Activated CD4-positive, alpha-beta T cell treated with anti-CD3 and anti-CD28 coated beads for 36 hours (primary cell): ENCODE data around the gene NCAPD3. TPM values are rescaled to one million over a fixed set of nuclear protein-coding genes. Genes with fewer than 3 reads are reported as not detected.

Source experiments
- ATAC-seq: fragments of 200-7000 bp; cut with Tn5 transposase; one replicate; pipeline ENCODE4 v1.10.0; 2021; ENCODE audit warnings: mild to moderate bottlenecking, moderate library complexity
- CTCF ChIA-PET: fragments of 350-600 bp; sonication (Branson Sonifier 250); formaldehyde crosslinking; loops from one replicate; lab custom pipeline; 2021; ENCODE audit warnings: antibody characterized with exemption; lab: Charles Lee
- POLR2A ChIA-PET: fragments of 350-600 bp; sonication (Branson Sonifier 250); formaldehyde crosslinking; loops from one replicate; lab custom pipeline; 2021; ENCODE audit warnings: antibody characterized with exemption, inconsistent platforms; lab: Charles Lee
- DNase-seq: peaks from one replicate; pipeline ENCODE4 v3.0.0-alpha.2; 2020
- H3K27ac Mint-ChIP-seq: one replicate; pipeline ENCODE4 v1.8.0; 2021; ENCODE audit warnings: mixed read lengths
- H3K27me3 Mint-ChIP-seq: one replicate; pipeline ENCODE4 v1.8.0; 2021; ENCODE audit warnings: mixed read lengths
- H3K36me3 Mint-ChIP-seq: one replicate; pipeline ENCODE4 v1.8.0; 2021; ENCODE audit warnings: low read depth, mixed read lengths
- H3K4me1 Mint-ChIP-seq: one replicate; pipeline ENCODE4 v1.8.0; 2021; ENCODE audit warnings: mixed read lengths
- H3K4me3 Mint-ChIP-seq: one replicate; pipeline ENCODE4 v1.8.0; 2021; ENCODE audit warnings: mild to moderate bottlenecking, moderate library complexity, mixed read lengths
- H3K9me3 Mint-ChIP-seq: one replicate; pipeline ENCODE4 v1.8.0; 2021; ENCODE audit warnings: low read depth, mixed read lengths
- intact Hi-C, 2 experiments: fragments of 100-400 bp; cut with DNase I in 1 of 2; cut with micrococcal nuclease in 1 of 2; formaldehyde crosslinking; loops; one replicate each; pipeline versions ENCODE4 v1.14.2 to v1.15.1; 2022 to 2024; cut with DNase I, micrococcal nuclease
- total RNA-seq, 2 experiments: library from RNA; stranded (reverse); gene quantifications; one replicate each; pipeline ENCODE4 v1.2.3, GENCODE V29; 2021

The NCAPD3 gene
- total RNA-seq, 2 experiments from 2014 or later: 78.9 to 92.1 TPM

- ATAC-seq: no peak
- H3K4me3 Mint-ChIP-seq: no peak overlapping the region
- DNase-seq: no peak
- CTCF ChIA-PET: interaction anchor here (0.8 to 1.9 kb wide), 2 partner anchors 15 to 22 kb away, joined by 3 to 8 read pairs; no protein-coding TSS in a partner anchor
- no peaks in the 10 kb centered on the region for H3K27me3 Mint-ChIP-seq
- H3K36me3 Mint-ChIP-seq: peaks cover 7% of the 10 kb centered on the region
- H3K9me3 Mint-ChIP-seq: no peaks in the 10 kb centered on the region
- intact Hi-C loops: no loop called here
- no peaks in the 10 kb centered on the region for H3K4me1 Mint-ChIP-seq
- POLR2A ChIA-PET: no interaction called here
- H3K27ac Mint-ChIP-seq: no peak overlapping the region
Measured at GRCh38 chr11:134240592-134240991, 16.8 kb upstream of the NCAPD3 start.

GRCh38 chr11:134238956-134239355, 15.2 kb upstream of the NCAPD3 start:
- H3K4me3 Mint-ChIP-seq: no peak overlapping the region
- peaks cover 8% of the 10 kb centered on the region for H3K36me3 Mint-ChIP-seq
- intact Hi-C loops: no loop called here
- no peak overlapping the region for H3K27ac Mint-ChIP-seq
- H3K9me3 Mint-ChIP-seq: no peaks in the 10 kb centered on the region
- no peaks in the 10 kb centered on the region for H3K4me1 Mint-ChIP-seq
- ATAC-seq: no peak
- no peak for DNase-seq
- H3K27me3 Mint-ChIP-seq: no peaks in the 10 kb centered on the region
- POLR2A ChIA-PET: interaction anchor here (0.8 kb wide), 1 partner anchor 15 kb away, joined by 3 read pairs; the partner anchor contains the start of gene ACAD8
- CTCF ChIA-PET: no interaction called here

GRCh38 chr11:134237557-134237922, 13.8 kb upstream of the NCAPD3 start:
- Mint-ChIP-seq H3K9me3 (no peaks in the 10 kb centered on the region), H3K27me3 (no peaks in the 10 kb centered on the region), H3K4me1 (peaks cover 4% of the 10 kb centered on the region), H3K4me3 (no peak overlapping the region), H3K27ac (no peak overlapping the region), H3K36me3 (peaks cover 7% of the 10 kb centered on the region)
- ChIA-PET CTCF (no interaction called here), POLR2A (no interaction called here)
- DNase-seq: no peak
- intact Hi-C loops: no loop called here
- no peak for ATAC-seq

GRCh38 chr11:134236834-134237556, 13.2 kb upstream of the NCAPD3 start:
- Mint-ChIP-seq H3K4me1 (peaks cover 6% of the 10 kb centered on the region), H3K9me3 (no peaks in the 10 kb centered on the region), H3K4me3 (no peak overlapping the region), H3K27ac (no peak overlapping the region), H3K36me3 (peaks cover 7% of the 10 kb centered on the region), H3K27me3 (no peaks in the 10 kb centered on the region)
- DNase-seq (no peak), ATAC-seq (no peak)
- POLR2A ChIA-PET: no interaction called here
- intact Hi-C loops: no loop called here
- CTCF ChIA-PET: interaction anchor here (0.8 kb wide), 1 partner anchor 14 kb away, joined by 4 read pairs; no protein-coding TSS in a partner anchor

GRCh38 chr11:134235399-134235798, 11.6 kb upstream of the NCAPD3 start:
- no peaks in the 10 kb centered on the region for H3K27me3 Mint-ChIP-seq
- no peaks in the 10 kb centered on the region for H3K9me3 Mint-ChIP-seq
- peaks cover 11% of the 10 kb centered on the region for H3K36me3 Mint-ChIP-seq
- intact Hi-C loops: no loop called here
- no peak overlapping the region for H3K27ac Mint-ChIP-seq
- CTCF ChIA-PET: no interaction called here
- H3K4me1 Mint-ChIP-seq: peaks cover 18% of the 10 kb centered on the region
- POLR2A ChIA-PET: no interaction called here
- DNase-seq (no peak), ATAC-seq (no peak)
- no peak overlapping the region for H3K4me3 Mint-ChIP-seq

GRCh38 chr11:134233729-134234179, 10.0 kb upstream of the NCAPD3 start:
- H3K36me3 Mint-ChIP-seq: peaks cover 8% of the 10 kb centered on the region
- intact Hi-C loops: no loop called here
- no peaks in the 10 kb centered on the region for H3K9me3 Mint-ChIP-seq
- ATAC-seq: no peak
- no peak overlapping the region for H3K27ac Mint-ChIP-seq
- ChIA-PET POLR2A (interaction anchor here (0.9 kb wide), 1 partner anchor 15 kb away, joined by 3 read pairs; no protein-coding TSS in a partner anchor), CTCF (interaction anchor here (0.6 to 2.1 kb wide), 4 partner anchors 9 to 21 kb away, joined by 3 to 8 read pairs (median 3); partner anchors contain the start of gene VPS26B)
- no peak overlapping the region for H3K4me3 Mint-ChIP-seq
- DNase-seq: no peak
- peaks cover 33% of the 10 kb centered on the region for H3K4me1 Mint-ChIP-seq
- no peaks in the 10 kb centered on the region for H3K27me3 Mint-ChIP-seq

GRCh38 chr11:134231958-134232659, 8.3 kb upstream of the NCAPD3 start:
- Mint-ChIP-seq H3K36me3 (peaks cover 8% of the 10 kb centered on the region), H3K4me3 (no peak overlapping the region), H3K27me3 (no peaks in the 10 kb centered on the region), H3K4me1 (peaks cover 50% of the 10 kb centered on the region), H3K9me3 (no peaks in the 10 kb centered on the region), H3K27ac (no peak overlapping the region)
- CTCF ChIA-PET: no interaction called here
- intact Hi-C loops: no loop called here
- no peak for DNase-seq
- no peak for ATAC-seq
- POLR2A ChIA-PET: no interaction called here

GRCh38 chr11:134230339-134230738, 6.6 kb upstream of the NCAPD3 start:
- Mint-ChIP-seq H3K36me3 (peaks cover 5% of the 10 kb centered on the region), H3K27ac (no peak overlapping the region), H3K4me3 (no peak overlapping the region), H3K27me3 (no peaks in the 10 kb centered on the region), H3K9me3 (no peaks in the 10 kb centered on the region), H3K4me1 (peaks cover 65% of the 10 kb centered on the region)
- ChIA-PET CTCF (no interaction called here), POLR2A (no interaction called here)
- ATAC-seq (no peak), DNase-seq (no peak)
- intact Hi-C loops: no loop called here

GRCh38 chr11:134229126-134229790, 5.5 kb upstream of the NCAPD3 start:
- CTCF ChIA-PET: interaction anchor here (0.7 to 1.5 kb wide), 6 partner anchors 14 to 380 kb away, joined by 3 to 5 read pairs (median 3); partner anchors contain the start of gene GLB1L3

GRCh38 chr11:134228625-134229024, 4.9 kb upstream of the NCAPD3 start:
- Mint-ChIP-seq H3K4me1 (peaks cover 65% of the 10 kb centered on the region), H3K4me3 (no peak overlapping the region), H3K27ac (no peak overlapping the region), H3K27me3 (no peaks in the 10 kb centered on the region), H3K36me3 (peaks cover 6% of the 10 kb centered on the region), H3K9me3 (no peaks in the 10 kb centered on the region)
- ATAC-seq (peak; percentile 4), DNase-seq (peak; percentile 64)
- intact Hi-C loops: no loop called here
- CTCF ChIA-PET: interaction anchor here (0.7 to 1.5 kb wide), 4 partner anchors 14 to 48 kb away, joined by 3 to 5 read pairs (median 4); partner anchors contain the start of gene GLB1L3
- POLR2A ChIA-PET: no interaction called here

More at GRCh38 chr11:134229126-134229790, 5.5 kb upstream of the NCAPD3 start:
- ATAC-seq (no peak), DNase-seq (no peak)
- no peaks in the 10 kb centered on the region for H3K9me3 Mint-ChIP-seq
- no peak overlapping the region for H3K27ac Mint-ChIP-seq
- intact Hi-C loops: no loop called here
- H3K27me3 Mint-ChIP-seq: no peaks in the 10 kb centered on the region
- H3K36me3 Mint-ChIP-seq: peaks cover 5% of the 10 kb centered on the region
- H3K4me1 Mint-ChIP-seq: peaks cover 65% of the 10 kb centered on the region
- POLR2A ChIA-PET: no interaction called here
- no peak overlapping the region for H3K4me3 Mint-ChIP-seq

- ChIA-PET CTCF (interaction anchor here (0.8 to 2.2 kb wide), 5 partner anchors 13 to 78 kb away, joined by 3 to 8 read pairs (median 4); no protein-coding TSS in a partner anchor), POLR2A (no interaction called here)
- no peaks in the 10 kb centered on the region for H3K27me3 Mint-ChIP-seq
- H3K9me3 Mint-ChIP-seq: no peaks in the 10 kb centered on the region
- DNase-seq (no peak), ATAC-seq (no peak)
- H3K4me3 Mint-ChIP-seq: peak overlapping the region; percentile 95
- peaks cover 71% of the 10 kb centered on the region for H3K4me1 Mint-ChIP-seq
- intact Hi-C loops: no loop called here
- H3K27ac Mint-ChIP-seq: no peak overlapping the region
- H3K36me3 Mint-ChIP-seq: peaks cover 17% of the 10 kb centered on the region
Measured at GRCh38 chr11:134226806-134227325, 3.1 kb upstream of the NCAPD3 start.
